Measurements from ENCODE around the gene LRCH4.
"Not testable (repeated sequence)": the region's sequence is repeated elsewhere in the genome, so short reads cannot be mapped to it uniquely, and the experiment has no call there.

The LRCH4 gene

DNA sequence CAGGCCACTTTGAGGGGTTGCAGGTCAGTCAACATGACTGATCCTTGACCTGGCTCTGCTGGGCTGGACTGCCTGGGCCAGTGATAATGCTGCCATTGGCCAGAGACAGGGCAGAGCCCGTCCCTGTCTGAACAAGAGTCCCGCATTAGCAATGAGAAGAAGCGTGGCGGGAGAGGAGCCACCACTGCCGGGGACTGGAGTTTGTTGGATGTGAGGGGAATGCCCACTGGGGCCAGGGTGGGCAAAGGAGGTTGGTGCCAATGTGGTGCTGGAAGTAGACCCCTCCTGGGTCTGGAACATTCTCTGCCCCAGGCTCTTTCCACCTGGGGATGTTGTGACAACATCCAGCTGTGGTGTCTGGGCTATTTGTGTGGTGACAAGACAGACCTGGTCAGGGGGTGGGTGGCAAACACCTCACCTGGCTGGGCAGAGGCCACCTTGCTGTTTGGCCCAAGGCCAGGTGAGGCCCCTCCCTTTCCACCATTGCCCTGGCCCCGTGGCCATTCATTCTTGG, 19.9 kb downstream of the LRCH4 start:
- no peak for DNase-seq

DNA sequence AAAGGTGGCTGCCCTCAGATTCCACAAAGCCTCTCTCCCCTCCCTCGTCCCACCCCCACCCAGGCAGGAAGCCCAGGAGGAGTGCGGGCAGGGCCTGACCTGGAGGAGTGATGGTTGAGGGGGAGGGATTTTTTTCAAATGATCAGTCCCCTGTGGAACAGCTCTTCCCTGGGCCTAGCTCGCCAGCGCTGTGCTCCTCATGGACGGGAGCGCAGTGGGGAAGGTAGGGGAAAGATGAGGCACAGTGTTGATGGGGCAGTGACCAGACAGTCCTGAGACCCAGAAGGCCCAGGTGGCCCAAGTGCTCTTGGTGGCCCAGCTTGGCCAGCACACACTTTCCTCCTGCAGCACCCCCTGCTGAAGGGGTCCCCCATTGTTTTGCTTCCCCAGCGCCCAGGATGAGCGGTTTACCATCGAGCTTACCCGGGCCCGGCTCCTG, 20.8 kb downstream of the LRCH4 start:
- no peak for DNase-seq

DNA sequence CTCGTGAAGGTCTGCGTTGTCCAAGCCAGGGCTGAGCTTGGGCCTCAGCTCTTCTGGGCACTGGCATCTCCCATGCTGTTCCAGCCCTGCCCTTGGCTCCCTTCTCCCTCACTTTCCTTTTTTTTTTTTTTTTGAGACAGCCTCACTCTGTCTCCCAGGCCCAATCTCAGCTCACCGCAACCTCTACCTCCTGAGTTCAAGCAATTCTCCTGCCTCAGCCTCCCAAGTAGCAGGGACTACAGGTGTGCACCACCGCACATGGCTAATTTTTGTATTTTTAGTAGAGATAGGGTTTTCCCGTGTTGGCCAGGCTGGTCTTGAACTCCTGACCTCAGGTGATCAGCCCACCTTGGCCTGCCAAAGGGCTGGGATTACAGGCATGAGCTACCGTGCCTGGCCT, 21.5 kb downstream of the LRCH4 start:
- DNase-seq, result not testable (repeated sequence)

DNA sequence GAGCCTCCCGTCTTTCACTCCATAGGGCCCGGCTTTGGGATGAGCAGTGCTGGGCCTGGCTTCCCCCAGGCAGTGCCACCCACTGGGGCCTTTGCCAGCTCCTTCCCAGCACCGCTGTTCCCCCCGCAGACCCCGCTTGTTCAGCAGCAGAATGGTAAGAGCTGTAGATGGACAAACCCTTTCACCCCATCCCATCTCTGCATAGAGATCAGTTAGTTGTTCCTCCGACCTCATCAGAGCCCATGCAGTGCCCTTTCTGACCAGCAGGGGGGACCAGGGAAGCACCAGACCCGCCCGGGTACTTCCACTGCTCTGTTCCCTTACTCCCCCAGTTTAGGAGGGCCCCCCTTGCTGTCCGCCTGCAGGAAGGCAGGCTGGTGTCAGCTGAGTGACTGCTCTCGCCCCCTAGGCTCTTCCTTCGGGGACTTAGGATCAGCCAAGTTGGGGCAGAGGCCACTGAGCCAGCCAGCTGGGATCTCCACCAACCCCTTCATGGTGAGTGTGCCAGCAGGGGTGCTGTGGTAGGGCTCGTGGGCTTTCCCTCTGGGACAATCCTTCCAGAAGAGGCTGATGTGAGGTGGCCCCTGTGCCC, 22.0 kb downstream of the LRCH4 start:
- peak; percentile 90 for DNase-seq

DNA sequence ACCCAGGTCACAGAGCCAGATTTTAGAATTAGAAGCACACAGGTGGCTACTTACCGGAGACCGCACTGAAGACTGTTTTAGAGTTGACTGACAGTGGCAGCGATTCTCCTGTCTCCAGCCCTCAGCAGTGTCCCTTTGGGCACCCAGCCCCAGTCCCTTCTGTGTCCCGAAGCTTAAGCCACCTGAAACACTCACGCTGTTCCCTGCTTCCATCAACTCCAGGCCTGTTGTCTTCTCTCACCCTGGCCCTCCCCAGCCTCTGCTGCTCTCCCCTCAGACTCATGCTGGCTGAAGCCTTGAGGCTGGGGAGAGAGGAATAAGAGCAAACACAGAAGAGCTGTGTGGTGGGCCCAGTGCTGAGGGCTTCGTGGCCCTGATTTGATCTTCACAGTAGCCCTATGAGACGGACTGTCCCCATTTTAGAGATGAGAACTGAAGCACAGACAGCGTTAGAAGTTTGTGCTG, 22.8 kb downstream of the LRCH4 start:
- no peak for DNase-seq

DNA sequence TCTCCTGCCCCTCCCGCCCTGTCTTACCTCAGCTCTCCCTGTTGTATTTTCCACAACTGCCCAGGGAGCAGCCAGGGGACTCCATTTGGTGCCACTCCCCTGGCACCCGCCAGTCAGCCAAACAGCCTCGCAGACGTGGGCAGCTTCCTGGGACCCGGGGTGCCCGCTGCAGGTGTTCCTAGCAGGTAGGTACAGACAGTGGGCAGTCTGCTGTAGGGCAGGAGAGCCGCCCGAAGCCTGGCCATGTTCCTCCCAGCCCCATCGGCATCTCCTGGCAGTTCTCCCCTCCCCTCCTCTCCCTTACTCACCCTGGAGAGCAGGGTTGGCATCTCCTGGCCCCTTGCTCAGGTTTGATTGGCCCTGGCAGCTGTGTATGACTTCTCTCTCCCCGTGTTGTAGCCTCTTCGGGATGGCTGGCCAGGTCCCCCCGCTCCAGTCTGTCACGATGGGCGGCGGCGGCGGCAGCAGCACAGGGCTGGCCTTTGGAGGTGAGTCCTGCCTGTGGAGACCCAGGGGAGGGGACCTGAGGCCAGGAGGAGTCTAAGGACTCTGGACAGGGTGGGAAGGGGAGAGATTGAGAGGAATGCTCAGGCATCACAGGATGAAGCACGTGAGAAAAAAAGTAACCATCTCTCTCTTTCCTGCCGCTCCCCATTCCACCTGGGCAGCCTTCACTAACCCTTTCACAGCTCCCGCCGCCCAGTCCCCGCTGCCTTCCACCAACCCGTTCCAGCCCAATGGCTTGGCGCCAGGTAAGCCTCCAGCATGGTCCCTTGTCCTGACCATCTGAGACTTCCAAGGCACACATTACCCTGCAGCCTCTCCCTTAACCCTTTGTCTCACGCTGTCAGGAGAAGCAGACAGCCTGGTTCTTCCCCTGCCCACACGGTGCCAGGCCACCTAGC, 23.5 kb downstream of the LRCH4 start:
- DNase-seq, result no peak

DNA sequence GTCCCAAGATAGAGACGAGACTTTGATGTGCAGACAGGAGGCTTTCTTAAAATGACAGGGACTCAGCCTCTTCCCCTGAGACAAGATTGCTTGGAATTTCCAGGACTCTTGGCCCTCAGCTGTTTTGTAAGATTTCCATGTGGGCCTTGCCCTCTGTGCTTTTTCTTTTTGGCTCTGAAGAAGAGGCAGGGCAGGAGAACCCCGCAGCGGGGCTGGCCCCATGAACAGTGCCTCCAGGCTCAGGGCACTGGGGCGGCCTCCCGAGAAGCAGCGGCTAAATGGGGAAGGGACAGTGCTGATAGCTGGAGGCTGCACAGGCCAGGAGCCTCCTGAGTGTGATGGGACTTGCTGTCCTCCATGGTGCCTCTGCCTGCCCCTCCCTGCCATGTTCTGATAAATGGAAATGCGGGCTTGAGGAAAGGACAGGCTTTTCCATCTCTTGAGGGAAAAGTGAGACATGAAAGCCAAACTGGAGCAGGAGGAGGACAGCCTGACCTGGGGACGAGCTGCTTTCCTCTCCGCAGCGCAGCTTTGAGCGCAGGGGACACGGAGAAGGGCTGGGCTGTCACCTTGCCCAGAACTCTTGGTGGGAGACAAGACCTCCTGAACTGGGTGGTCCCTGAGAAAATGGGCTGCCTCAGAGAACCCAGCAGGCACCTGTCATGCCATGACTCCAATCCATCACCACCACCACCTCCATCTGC, 24.3 kb downstream of the LRCH4 start:
- no peak for DNase-seq

DNA sequence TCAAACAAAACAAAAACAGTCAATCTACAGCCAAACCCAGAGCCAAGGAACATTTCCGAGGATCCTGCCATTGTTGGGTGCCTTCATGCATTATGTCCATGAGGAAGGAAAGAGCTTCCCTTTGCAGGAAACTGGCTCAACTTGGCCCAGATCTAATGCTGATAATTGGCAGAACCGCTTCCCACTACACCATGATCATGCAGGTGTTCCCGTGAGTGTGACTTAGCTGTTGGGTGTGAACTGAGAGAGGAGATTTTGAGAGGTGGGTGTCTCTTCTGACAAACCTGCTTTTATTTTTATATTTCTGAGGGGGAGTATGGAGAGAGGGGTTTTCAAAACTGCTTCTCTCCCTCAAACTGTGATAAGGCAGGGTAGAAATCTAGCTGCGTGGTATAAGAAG, 26.8 kb downstream of the LRCH4 start:
- DNase-seq, result no peak

DNA sequence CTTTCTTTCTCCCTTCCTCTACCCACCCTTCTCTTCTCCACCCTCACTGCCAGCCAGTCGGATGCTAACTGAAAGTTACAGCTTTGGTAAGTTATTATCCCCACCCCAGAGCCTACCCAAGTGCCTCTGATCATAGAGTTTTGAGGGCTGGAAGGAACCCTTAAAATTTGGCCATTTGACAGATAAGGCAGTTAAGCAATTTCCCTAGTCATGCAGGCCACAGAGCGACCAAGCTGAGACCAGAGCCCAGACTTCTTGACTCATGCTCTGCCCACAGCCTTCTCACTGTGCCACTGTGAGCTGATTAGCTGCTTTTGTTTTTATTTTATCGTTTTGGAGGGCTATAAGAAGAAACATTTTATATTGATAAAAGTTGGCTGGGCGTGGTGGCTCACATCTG, 29.4 kb downstream of the LRCH4 start:
- no peak for DNase-seq

DNA sequence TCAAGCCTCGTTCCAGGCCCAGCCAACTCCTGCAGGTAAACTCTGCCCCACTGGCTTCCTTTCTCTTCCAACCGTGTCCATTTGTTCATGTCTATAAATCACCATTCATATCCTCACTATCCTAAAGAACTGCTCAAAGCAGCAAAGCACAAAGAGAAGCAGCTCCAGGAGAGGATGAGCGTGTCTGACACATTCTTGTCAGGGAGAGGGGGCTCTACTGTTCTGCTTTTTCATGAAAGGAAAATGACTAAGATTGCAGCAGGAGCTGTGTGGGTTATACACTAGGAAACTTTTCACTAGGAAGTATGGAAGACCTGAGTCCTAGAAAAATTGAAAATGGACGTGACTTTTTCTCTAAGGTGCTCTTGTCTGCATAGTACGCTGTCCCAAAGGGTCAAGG, 30.2 kb downstream of the LRCH4 start:
- no peak for DNase-seq

DNA sequence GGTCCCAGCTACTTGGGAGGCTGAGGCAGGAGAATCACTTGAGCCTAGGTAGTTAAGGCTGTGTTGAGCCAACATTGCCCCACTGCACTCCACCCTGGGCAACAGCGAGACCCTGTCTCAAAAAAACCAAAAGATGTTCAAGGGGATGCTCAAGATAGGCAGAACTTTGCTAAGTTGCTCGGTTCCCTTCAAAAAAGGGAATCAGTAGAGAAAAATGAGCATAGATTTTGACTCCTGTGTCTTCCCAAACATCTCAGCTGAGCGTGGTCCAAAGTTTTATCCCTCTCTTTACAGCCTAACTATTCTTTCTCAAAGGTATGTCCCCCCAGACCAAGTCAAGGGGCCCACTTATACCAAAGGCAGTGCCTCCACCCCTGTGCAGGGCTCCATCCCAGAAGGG, 32.9 kb downstream of the LRCH4 start:
- DNase-seq, result no peak

DNA sequence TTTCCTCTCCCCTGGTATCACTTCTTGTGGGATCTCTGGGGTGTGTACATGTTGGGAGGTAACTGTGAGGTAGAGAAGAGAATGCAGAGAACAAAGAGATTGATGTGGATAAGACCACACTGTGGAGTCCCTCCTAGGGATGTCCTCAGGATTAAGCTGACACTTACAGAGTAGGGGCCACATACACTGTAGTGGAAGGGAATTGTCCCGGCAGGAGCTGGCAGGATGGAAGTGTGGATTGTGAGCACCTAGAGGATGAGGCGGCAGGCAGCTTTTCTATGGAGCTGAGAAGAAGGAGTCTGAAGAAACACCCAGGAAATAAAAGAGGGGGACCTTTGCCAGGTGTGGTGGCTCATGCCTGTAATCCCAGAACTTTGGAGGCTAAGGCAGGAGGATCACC, 33.4 kb downstream of the LRCH4 start:
- no peak for DNase-seq

DNA sequence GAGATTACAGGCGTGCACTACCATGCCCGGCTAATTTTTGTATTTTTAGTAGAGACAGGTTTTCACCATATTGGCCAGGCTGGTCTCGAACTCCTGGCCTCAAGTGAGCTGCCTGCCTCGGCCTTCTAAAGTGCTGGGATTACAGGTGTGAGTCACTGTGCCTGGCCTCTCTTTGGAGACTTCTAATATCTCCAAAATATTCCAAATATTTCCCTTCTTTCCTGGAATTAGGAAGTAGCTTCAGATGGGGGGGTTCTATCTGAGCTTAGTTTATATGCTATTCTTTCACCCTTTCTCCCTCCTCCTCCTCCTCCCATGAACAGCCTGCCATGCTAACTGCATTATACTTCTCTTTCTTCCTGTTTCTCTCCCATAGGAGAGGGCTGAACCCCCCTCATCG, 37.5 kb downstream of the LRCH4 start:
- DNase-seq, result not testable (repeated sequence)

DNA sequence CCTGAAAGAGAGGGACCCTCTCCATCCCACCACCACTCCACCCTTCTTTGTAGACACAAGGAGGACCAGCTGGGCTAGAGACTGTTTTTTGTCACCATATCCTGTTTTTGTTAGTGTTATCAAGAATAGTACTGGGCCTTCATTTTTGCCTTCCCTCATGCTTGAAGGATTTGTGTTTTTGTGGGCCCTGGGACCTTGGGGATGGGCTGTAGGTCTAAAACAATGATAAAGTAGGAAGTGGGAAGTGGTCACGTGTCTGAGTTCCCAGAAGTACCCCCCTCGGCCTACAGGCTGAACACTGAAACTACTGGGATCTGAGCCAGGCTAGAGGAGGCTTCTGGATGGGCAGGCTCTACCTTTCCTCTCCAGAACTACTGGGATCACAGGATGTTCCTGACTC, 38.1 kb downstream of the LRCH4 start:
- DNase-seq, result no peak

DNA sequence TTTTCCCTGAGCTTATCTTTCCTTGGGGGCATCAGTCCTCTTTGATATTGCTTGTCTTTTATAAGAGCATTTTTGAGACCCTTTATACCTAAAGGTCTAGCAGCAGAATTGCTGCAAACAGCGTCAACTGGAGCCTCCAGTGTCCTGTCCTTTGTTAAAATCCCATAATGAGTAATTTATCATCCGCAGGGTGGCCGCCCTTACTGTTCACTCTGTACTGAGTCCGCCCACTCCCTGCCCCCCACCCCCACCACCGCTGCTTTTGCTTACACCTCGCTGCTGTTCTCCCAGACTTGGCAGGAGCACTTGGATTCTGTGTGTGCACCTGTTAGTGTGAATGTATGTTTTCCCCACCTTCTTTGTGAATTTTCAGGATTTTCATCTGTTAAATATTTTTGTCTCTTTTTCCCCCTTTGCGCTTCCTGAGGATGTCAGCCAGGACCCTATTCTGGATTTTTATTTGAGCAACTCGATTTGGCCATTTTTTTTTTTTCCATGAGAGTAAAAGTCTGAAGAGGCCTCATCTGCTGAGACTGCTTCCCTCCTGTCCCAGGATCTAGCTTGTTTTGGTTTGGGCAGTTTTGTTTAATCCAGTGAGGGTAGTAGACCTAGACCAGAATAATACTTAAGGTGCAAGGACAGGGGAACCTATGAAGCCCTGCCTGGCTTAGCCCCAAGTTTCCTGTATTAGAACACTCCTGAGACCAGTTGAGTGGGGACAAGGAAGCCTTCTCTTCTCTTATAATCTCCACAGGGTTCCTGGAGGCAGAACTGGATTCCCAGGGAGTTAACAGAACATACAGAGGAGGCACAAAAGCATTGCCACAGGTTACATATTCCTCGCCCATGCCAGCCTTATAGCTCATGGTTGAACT, 38.8 kb downstream of the LRCH4 start:
- no peak for DNase-seq

DNA sequence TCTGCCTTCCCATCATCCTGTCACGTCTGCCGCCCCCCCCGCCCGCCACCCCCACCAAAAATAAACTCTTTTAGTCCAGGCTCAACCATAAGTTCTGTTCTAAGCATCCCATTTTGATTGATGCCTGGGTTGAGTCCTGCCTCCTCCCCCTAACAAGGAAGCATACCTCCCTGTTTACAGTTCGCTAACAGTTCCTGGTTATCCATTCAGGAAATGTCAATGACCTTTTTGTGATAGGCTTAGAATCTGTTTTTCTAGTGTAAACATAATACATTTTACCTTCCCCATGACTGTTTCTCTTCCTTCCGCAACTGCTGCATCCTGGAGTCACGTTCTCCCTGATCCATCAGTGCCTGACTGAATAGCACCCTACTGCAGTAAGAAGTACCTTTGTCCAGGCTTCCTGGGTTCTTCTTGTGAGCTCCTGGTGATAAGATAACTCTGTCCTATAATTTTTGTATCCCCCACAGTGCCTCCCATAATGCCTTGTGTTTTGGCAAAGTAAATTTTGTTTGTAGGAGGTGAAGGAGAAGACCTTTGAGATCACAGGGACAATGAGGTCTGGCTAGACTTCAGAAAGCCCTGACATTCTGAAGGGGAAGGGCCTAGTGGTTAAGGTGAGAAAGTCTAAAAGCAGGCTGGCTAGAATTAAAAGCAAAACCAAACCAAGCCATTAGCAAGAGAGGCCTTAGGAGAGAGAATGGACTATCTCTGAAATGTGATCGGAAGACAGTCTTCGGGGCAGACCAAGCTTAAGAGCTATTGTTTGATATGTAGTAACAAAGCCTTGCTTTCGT, 39.6 kb downstream of the LRCH4 start:
- DNase-seq, result no peak

DNA sequence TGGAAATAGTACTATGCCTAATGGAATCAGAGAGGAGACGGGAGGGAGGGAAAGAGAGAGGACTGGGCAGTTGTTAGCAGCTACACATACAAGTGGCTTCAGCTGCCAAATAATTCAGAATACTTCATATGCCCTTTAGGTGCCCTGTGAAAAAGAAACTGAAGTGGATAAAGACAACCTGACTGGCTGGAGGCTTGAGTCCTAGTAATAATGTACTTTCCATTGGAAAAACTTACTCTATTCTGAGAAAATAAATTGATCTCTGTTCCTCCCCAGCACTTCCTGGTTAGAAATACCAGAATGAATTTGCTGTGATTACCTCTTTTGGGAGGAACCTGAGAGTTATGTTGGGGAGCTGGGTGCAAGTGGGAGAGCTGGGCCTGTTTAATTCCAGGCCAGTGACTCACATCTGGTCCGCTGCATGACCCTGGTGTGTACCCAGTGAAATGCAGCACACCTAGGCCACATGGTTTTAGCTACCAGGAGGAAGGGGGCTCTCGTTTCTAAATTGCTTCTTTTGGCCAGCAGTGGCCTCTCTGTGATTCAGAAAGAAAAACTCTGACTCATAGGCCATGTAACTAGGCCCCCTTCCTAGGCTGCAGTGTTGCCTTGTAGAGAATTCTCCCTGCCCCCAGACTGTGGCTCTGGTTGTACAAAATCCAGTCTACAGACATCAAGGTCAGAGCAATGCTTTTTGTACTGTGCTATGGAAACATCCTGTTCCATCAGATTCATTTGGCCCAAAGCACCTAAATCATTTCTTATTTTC, 40.4 kb downstream of the LRCH4 start:
- peak; percentile 80 for DNase-seq

DNA sequence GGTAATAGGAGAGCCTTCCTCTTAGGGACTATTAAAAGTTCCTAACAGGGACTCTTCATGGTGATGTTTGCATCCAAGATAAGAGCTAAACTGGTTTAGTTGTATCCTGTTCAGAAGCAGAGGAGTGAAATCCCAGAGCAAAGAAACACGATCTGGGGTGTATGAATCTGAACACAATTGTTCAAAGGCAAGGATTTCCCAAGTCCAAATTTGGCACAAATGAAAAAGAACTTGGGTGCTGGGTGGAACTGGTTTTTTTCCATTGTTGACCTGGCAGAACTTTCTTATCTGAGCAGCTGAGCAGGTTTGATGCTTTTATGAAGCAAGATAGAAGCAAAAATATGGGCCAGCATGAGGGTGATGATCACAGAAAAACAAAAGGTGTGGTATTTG, 41.0 kb downstream of the LRCH4 start:
- no peak for DNase-seq

DNA sequence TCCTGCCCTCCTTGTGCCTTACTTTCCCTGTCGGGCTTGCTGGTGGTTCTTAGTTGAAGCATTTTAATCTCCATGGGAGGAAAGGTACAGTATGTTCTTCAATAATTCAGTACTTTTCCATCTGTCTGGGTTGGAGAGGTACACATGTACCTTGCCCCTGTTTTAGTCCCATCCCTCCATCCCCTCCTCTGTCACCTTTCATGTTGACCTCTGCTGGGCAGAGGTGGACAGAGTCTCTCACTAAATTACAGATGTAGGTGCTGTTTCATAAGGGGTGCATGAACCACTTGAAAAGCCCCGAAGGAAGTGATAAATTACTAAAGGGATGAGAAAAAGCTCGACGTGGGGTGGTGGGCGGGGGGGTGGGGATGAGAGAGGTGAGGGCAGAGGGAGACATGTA, 41.5 kb downstream of the LRCH4 start:
- no peak for DNase-seq

DNA sequence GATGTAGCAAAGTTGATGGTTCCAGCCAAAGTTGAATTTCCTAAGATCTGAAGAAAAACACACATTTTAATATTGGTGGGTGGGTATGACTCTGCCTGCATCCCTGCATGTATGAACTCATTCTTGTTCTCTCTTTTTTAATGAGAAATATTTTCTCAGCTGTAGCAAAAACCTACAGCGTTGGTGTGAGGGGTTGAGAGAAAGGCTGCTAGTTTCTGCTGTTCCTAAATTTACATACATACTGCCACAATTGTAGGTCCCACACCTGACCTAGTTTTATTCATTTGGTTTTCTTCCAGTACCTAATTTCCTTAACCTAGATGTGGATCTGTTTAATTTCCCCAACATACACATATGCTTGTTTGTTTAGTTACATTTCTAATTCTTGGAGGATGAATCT, 42.3 kb downstream of the LRCH4 start:
- DNase-seq, result no peak

DNA sequence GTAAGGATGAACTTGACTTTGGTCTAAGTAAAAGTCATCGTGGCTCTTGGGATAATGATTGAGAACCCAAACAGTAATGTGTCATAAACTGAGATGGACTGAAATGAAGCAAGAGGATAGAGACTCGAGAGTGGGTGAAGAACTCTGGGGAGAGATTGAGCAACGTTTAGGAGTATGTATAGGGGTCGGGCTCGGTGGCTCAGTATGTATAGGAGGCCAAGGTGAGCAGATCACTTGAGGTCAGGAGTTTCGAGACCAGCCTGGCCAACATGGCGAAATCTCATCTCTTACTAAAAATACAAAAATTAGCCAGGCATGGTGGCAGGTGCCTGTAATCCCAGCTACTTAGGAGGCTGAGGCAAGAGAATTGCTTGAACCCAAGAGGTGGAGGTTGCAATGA, 44.6 kb downstream of the LRCH4 start:
- peak; percentile 29 for DNase-seq
